K562 (cell line): Measurements from ENCODE around the gene PKP1. TPM values are rescaled to one million over a fixed set of nuclear protein-coding genes. Genes with fewer than 3 reads are reported as not detected.

ENCODE experiments used
- ATAC-seq: fragments of 200-7000 bp; cut with Tn5 transposase; 3 replicates; pipeline ENCODE4 v1.9.1; 2020; ENCODE audit warnings: moderate library complexity
- BruUV-seq: library from RNA; stranded (reverse); fragments of 400-500 nt; replicated peaks from 2 replicates; lab custom pipeline; 2021; lab: Mats Ljungman, UMichigan
- CTCF ChIA-PET: fragments of 300-600 bp; formaldehyde crosslinking; extraction: SDS; loops from one replicate; lab custom pipeline; 2021; ENCODE audit warnings: low intra/inter-chr PET ratio; lab: Yijun Ruan, JAX
- POLR2A ChIA-PET: fragments of 300-600, 350-650 bp; sonication (Branson Sonifier 250); formaldehyde crosslinking; extraction: SDS; loops from one replicate; lab custom pipeline; 2021; ENCODE audit warnings: antibody characterized with exemption, inconsistent platforms; lab: Yijun Ruan, JAX
- DNase-seq, 4 experiments: peaks; one replicate each; pipeline versions ENCODE4 v3.0.0 to v3.0.0-alpha.2; 2011 to 2018; ENCODE audit warnings: low spot score in 3 of 4, mixed read lengths in 3 of 4; ENCODE audit errors: extremely low read depth in 1 of 4
- FAIRE-seq: peaks from 2 replicates; lab custom pipeline; 2011; peaks lifted over from hg19 to GRCh38; lab: Jason Lieb, UNC
- H2AFZ ChIP-seq: 2 replicates; pipeline ENCODE4 v1.6.0; 2011; ENCODE audit warnings: low read depth, low read length, control low read depth, inconsistent platforms
- H3K27ac ChIP-seq: fragments of 200-600 bp; 3 replicates; pipeline ENCODE4 v1.8.0; 2011; ENCODE audit warnings: low read depth, mild to moderate bottlenecking, control low read depth, inconsistent platforms, low read length, moderate library complexity, mixed read lengths; ENCODE audit errors: extremely low read depth
- H3K27me3 ChIP-seq, 2 experiments: fragments of 300-600 bp in 1 of 2; 2 replicates in 1 of 2; 3 replicates in 1 of 2; pipeline versions ENCODE4 v1.6.0 to v1.8.0; 2011; ENCODE audit warnings: inconsistent platforms in 2 of 2, low read length in 2 of 2, mild to moderate bottlenecking in 1 of 2, mixed read lengths in 1 of 2, moderate library complexity in 1 of 2; ENCODE audit not compliant: control insufficient read depth in 2 of 2, insufficient read depth in 2 of 2
- H3K36me3 ChIP-seq: fragments of 300-600 bp; 3 replicates; pipeline ENCODE4 v1.8.0; 2011; ENCODE audit warnings: mild to moderate bottlenecking, low read length, inconsistent platforms; ENCODE audit not compliant: control insufficient read depth, insufficient read depth
- H3K4me1 ChIP-seq, 2 experiments: fragments of 200-600 bp in 1 of 2; replicated peaks in 1 of 2; 2 replicates in 1 of 2; 3 replicates in 1 of 2; pipeline versions ENCODE4 v1.5.1 to v1.8.0; 2011; ENCODE audit warnings: inconsistent platforms in 2 of 2, low read length in 2 of 2, mild to moderate bottlenecking in 1 of 2, mixed read lengths in 1 of 2, moderate library complexity in 1 of 2; ENCODE audit not compliant: control insufficient read depth in 2 of 2, insufficient read depth in 2 of 2
- H3K4me2 ChIP-seq: 2 replicates; pipeline ENCODE4 v1.6.1; 2011; ENCODE audit warnings: low read length, control low read depth, inconsistent platforms, mixed read lengths; ENCODE audit not compliant: insufficient read depth
- H3K4me3 ChIP-seq: fragments of 200-600 bp; sonication (generic), shearing (Covaris generic); 2 replicates; pipeline ENCODE4 v1.5.1; 2016; ENCODE audit warnings: control low read depth, inconsistent platforms
- H3K79me2 ChIP-seq: fragments of 200-600 bp; 3 replicates; pipeline ENCODE4 v1.8.0; 2011; ENCODE audit warnings: low read length, inconsistent platforms; ENCODE audit not compliant: control insufficient read depth, insufficient read depth
- H3K9ac ChIP-seq, 2 experiments: 2 replicates each; pipeline versions ENCODE4 v1.6.0 to v1.6.1; 2011; ENCODE audit warnings: low read depth in 2 of 2, low read length in 2 of 2, control low read depth in 1 of 2, inconsistent platforms in 1 of 2, mild to moderate bottlenecking in 1 of 2, mixed read lengths in 1 of 2; ENCODE audit not compliant: insufficient read depth in 1 of 2
- H3K9me1 ChIP-seq: one replicate; pipeline ENCODE4 v1.6.0; 2011; ENCODE audit warnings: inconsistent platforms, mild to moderate bottlenecking, low read length, moderate library complexity; ENCODE audit not compliant: control insufficient read depth, insufficient read depth
- H3K9me3 ChIP-seq: replicated peaks from 2 replicates; pipeline ENCODE4 v1.5.1; 2011; ENCODE audit warnings: low read depth, low read length, inconsistent platforms; ENCODE audit not compliant: control insufficient read depth, insufficient read depth
- H4K20me1 ChIP-seq: replicated peaks from 2 replicates; pipeline ENCODE4 v1.6.1; 2011; ENCODE audit warnings: low read length, inconsistent platforms, mixed read lengths; ENCODE audit not compliant: control insufficient read depth, insufficient read depth
- EP300 ChIP-seq: IDR thresholded peaks from 2 replicates; pipeline ENCODE4 v1.6.1; 2012; ENCODE audit warnings: low read length, improper control_type of control experiment
- RB1 ChIP-seq: fragments of 450-650 bp; IDR thresholded peaks from 2 replicates; pipeline ENCODE4 v1.6.1; 2017; ENCODE audit warnings: low read depth, mild to moderate bottlenecking
- TCF3 ChIP-seq: sonication (generic); formaldehyde crosslinking; IDR thresholded peaks from 2 replicates; pipeline ENCODE4 v1.4.0; 2020; ENCODE audit warnings: mild to moderate bottlenecking, missing genetic modification reagents
- ZKSCAN3 ChIP-seq: fragments of 250-450 bp; sonication (Bioruptor Pico); IDR thresholded peaks from 2 replicates; pipeline ENCODE4 v1.4.0; 2020
- ZNF445 ChIP-seq: fragments of 250-450 bp; sonication (Bioruptor Pico); IDR thresholded peaks from 2 replicates; pipeline ENCODE4 v1.4.0; 2020; ENCODE audit warnings: low read depth, mild to moderate bottlenecking, moderate library complexity
- ZNF766 ChIP-seq: fragments of 200-800 bp; sonication (Bioruptor generic); conservative IDR thresholded peaks from 2 replicates; pipeline ENCODE4 v1.6.1; 2016; ENCODE audit warnings: missing genetic modification characterization, missing compliant biosample characterization
- ZNF780A ChIP-seq: fragments of 250-450 bp; sonication (Bioruptor Pico); IDR thresholded peaks from 2 replicates; pipeline ENCODE4 v1.5.0; 2021; ENCODE audit warnings: mild to moderate bottlenecking
- WGBS: fragments of 100-300 bp; shearing (Covaris generic); methylation state at CpG from one replicate; pipeline ENCODE4 v1.1.6; 2016; ENCODE audit warnings: low coverage, mixed read lengths; ENCODE audit not compliant: insufficient coverage; ENCODE audit errors: missing lambda C conversion rate; 5-methylcytosine and 5-hydroxymethylcytosine counted together
- in situ Hi-C: fragments of 300-500 bp; cut with MboI; formaldehyde crosslinking; loops from 4 replicates; pipeline ENCODE4 v1.15.0; 2018; ENCODE audit warnings: inconsistent platforms, mixed read lengths
- intact Hi-C: fragments of 100-400 bp; cut with micrococcal nuclease; formaldehyde crosslinking; loops from 2 replicates; pipeline ENCODE4 v1.14.2; 2022
- polyA plus RNA-seq, 8 experiments: library from polyadenylated mRNA; depleted of rRNA in 4 of 8; stranded (reverse) in 5 of 8; unstranded in 3 of 8; fragments of >200 nt; fragmentation: Nextera tagmentation in 2 of 8; fragmentation: Illumina TruSeq in 1 of 8; extraction: Ambion mirVana in 2 of 8; extraction: Trizol in 1 of 8; gene quantifications; 2 replicates each; pipeline versions ENCODE4 v1.2.1 to v1.2.3, GENCODE V29; 2011 to 2014; ENCODE audit warnings: inconsistent platforms in 1 of 8, missing spikeins in 1 of 8
- total RNA-seq, 7 experiments: library from RNA; depleted of rRNA in 6 of 7; stranded (reverse); fragments of >200 nt in 6 of 7; fragmentation: Illumina TruSeq in 2 of 7; extraction: Trizol in 2 of 7; gene quantifications; 2 replicates each; pipeline versions ENCODE4 v1.2.1 to v1.2.3, GENCODE V29; 2011 to 2021; ENCODE audit warnings: low replicate concordance in 1 of 7
- TF ChIP-seq, protein P1 (sequence below), 3 experiments: fragments of 200-800 bp in 1 of 3; sonication (Bioruptor generic) in 1 of 3; sonication (generic) in 1 of 3; formaldehyde crosslinking in 1 of 3; IDR thresholded peaks; 2 replicates each; pipeline versions ENCODE4 v1.6.1 to v1.8.0; 2016 to 2022; ENCODE audit warnings: mild to moderate bottlenecking in 2 of 3, missing compliant biosample characterization in 2 of 3, missing genetic modification characterization in 2 of 3, missing genetic modification reagents in 1 of 3

Gene PKP1
- total and polyA plus RNA-seq, 9 of the 15 experiments (the other 6 are each of a cell fraction or from before 2014, with no cell fraction given): not detected

DNA sequence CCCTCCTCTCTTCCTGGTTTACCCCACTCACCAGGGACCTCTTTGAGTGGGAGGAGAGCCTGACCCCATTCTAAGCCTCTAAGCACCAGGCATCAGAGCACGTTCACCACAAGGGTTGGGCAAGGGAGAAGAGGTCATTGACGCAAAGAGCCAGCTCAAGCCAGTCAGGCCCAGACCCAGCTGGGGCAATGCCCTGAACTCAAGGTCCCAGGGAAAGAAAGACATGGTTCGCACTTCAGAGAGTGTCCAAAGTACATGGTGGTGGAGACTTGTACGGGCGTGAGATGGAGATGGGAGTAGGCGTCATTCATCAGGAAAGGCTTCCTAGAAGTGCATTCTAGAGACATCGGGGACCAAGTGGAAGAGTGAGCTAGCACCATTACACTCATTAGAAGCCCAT is 7.2 kb downstream of the PKP1 start:
- Histone ChIP-seq H3K9me1 (no peaks in the 10 kb centered on the region), H3K36me3 (no peaks in the 10 kb centered on the region), H3K4me2 (no peak overlapping the region), H3K9me3 (no peaks in the 10 kb centered on the region), H4K20me1 (peaks cover 16% of the 10 kb centered on the region), H3K4me1 (no peaks in the 10 kb centered on the region), H2AFZ (no peak overlapping the region), H3K27ac (no peak overlapping the region), H3K79me2 (no peaks in the 10 kb centered on the region), H3K9ac (no peak overlapping the region), H3K4me3 (no peak overlapping the region), H3K27me3 (peaks cover 35 to 81% of the 10 kb centered on the region in 2 experiments)
- no TSS peak for BruUV-seq
- in situ Hi-C loops (no loop called here), intact Hi-C loops (no loop called here)
- CTCF ChIA-PET: no interaction called here
- no peak for ATAC-seq
- no peak for TF ChIP-seq ZKSCAN3 (CRISPR knock-in tag)
- TF ChIP-seq ZNF445: no peak
- no peak for TF ChIP-seq RB1
- TF ChIP-seq ZNF780A (CRISPR knock-in tag): no peak
- TF ChIP-seq EP300: no peak
- no peak for TF ChIP-seq ZNF766 (CRISPR knock-in tag)
- TF ChIP-seq, protein P1, sequence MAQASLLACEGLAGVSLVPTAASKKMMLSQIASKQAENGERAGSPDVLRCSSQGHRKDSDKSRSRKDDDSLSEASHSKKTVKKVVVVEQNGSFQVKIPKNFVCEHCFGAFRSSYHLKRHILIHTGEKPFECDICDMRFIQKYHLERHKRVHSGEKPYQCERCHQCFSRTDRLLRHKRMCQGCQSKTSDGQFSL (CRISPR knock-in tag; IDR thresholded peaks at IDR 0.05): no peak
- TF ChIP-seq, protein P1 (tag; IDR thresholded peaks at IDR 0.05): no peak
- TF ChIP-seq TCF3 (CRISPR knock-in tag): no peak
- WGBS: 1% methylated on average over 7 of the region's 7 CpGs
- POLR2A ChIA-PET: interaction anchor here (0.6 to 0.7 kb wide), 2 partner anchors 27 to 38 kb away, joined by 3 read pairs; no protein-coding TSS in a partner anchor
- FAIRE-seq: peak; percentile 42
- no peak for DNase-seq
